GM21619 (cell line): ENCODE results near the gene IPO9.
"Not testable (repeated sequence)": the region's sequence is repeated elsewhere in the genome, so short reads cannot be mapped to it uniquely, and the experiment has no call there.

ENCODE experiments used
- ATAC-seq: cut with Tn5 transposase; IDR thresholded peaks from one replicate; pipeline ENCODE4 v1.9.1; 2021; ENCODE audit not compliant: unreplicated experiment

Gene IPO9

DNA sequence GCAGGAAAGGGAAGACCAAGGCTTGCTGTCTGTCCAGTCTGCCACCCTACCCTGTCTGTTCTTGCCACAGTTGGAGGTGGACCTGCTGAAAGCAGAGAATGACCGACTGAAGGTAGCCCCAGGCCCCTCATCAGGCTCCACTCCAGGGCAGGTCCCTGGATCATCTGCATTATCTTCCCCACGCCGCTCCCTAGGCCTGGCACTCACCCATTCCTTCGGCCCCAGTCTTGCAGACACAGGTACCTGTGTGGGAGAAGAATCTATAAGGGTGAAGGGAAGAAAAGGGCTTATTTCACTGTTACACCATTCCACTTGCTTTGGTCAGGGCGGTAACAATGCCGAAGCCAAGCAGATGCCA lies 20.3 kb upstream of the IPO9 start:
- no peak for ATAC-seq

DNA sequence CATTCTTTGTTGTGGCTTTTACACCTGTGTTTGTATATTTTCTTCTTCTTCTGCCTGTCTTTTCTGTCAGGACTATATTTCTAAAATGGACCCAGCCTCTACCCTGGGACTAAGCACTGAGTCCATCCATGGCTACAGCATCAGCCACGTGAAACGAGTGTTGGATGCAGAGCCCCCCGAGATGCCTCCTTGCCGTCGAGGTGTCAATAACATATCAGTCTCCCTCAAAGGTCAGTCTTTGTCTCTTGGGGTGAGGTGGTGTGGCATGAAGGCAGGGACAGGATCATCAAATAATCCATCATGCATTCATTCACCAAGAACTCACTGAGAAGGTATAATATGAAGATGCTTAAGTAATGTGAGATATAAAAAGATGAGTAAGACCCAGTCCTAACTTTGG lies 19.1 kb upstream of the IPO9 start:
- ATAC-seq, result no peak

GRCh38 chr1:201810466-201811216 lies 18.3 kb upstream of the IPO9 start:
- no peak for ATAC-seq

GRCh38 chr1:201813226-201813625 lies 15.7 kb upstream of the IPO9 start:
- ATAC-seq, result no peak

- no peak for ATAC-seq
These were observed 12.6 kb upstream of the IPO9 start for GRCh38 chr1:201816309-201816854.

DNA sequence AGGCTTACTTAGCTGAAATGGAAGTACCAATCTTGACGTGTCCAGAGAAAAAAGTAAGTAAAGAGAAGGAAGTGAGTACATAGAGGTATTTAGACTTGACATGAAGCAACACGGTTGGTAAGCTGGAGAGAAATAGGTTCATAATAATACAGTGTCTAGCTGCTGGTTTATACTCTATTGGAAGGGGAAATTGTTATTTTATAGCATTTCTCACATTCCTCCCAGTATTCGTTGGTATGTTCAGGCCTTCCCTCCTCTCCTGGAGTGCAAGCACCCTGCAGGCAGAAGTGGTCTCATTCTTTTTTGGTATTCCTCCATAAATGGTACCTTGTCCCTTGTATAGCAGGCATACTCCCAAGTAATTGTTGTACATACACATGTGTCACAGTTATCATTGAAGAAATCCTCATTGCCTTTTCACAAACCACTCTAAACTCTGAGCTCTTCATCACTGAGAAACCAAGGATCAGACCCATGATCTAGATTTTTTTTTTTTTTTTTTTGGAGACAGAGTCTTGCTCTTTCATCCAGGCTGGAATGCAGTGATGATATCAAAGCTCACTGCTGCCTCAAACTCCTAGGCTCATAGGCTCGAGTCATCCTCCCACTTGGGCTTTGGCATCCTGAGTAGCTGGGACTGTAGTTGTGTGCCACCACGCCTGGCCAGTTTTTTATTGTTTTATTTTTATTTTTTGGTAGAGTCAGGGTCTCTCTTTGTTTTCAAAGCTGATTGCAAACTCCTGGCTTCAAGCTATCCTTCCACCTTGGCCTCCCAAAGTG lies 9.8 kb upstream of the IPO9 start:
- ATAC-seq, result no peak

DNA sequence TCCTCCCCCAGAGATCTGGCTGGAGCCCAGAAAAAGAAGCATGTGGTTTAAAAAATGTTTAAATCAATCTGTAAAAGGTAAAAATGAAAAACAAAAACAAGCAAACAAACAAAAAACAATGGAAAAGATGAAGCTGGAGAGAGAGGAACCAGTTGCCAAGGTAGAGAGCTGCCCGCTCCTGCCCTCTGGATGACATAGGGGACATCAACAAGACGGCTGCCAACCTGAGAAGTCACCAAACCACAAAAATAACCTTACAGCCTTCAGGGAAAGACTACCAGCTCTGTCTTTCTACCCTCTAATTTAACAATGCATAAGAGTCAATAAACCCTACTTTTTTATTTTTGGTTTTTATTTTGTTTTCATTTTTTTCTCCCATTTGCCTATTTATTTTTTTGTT lies 8.5 kb upstream of the IPO9 start:
- no peak for ATAC-seq

DNA sequence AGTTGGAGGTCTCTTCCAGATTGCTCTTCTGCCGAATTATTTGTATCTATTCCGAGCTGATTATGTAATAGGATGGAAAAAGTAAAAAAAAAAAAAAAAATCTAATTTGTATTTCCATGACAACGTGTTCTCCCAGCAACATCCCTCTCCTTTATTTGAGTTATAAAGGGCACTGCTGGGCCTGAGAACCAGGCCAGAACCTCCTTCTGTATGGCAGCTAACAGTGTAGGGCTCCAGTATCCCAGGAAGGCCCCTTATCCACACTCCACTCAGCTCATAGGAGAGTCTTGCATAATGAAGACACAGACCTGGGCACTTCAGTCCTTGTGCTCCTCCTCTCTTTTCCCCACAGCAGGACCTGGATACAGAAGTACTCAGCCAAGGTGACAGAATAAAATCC lies 3.7 kb upstream of the IPO9 start:
- no peak for ATAC-seq

DNA sequence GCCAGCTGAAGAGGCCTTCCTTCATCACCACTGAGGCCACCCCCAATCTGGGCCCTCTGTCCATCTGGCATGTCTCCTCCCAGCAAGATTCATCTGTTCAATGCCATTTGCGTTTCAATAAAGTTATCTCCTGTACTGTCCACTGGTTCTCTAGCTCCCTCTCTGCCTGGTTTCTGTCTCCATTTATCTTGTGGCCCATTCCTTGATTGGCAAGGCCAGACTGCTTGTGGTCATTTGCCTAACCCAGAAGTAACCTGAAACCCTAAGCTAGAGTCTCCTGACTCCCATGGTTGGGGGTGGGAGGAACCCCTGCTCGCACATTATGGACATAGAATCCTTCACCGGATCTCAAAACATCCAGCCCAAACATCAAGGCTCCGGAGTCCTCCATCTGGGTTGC lies 2.1 kb upstream of the IPO9 start:
- ATAC-seq, result no peak

- ATAC-seq, result no peak
These were observed 1.4 kb upstream of the IPO9 start for GRCh38 chr1:201827321-201828216.

DNA sequence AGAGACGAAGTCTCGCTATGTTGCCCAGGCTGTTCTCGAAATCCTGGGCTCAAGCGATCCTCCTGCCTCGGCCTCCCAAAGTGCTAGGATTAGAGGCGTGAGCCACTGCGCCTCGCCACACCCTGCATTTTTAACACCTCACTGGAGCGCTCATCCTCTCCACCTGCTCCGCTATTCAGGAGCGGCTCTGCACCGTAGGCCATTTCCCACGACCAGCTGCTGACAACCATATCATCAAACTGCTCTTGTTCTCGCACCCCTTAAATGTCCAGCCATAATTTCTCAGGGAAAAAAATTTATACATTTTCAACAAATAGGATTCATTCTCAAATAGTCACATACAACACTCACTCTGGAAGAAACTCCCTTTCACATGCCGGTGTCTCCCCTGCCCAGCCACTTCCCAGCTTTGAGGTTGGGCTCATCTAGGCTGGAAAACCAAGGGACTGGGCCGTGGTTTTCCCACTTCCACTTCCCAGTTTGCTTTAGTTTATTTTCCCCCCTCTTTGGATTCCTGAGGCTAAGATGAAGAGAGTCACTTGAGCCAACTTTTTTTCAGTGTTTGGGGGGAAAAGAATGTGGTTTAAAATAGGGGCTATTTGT lies 639 bp upstream of the IPO9 start:
- ATAC-seq, result no peak

GRCh38 chr1:201831371-201831770 lies 2.4 kb downstream of the IPO9 start:
- no peak for ATAC-seq

GRCh38 chr1:201834621-201835020 lies 5.7 kb downstream of the IPO9 start:
- no peak for ATAC-seq

DNA sequence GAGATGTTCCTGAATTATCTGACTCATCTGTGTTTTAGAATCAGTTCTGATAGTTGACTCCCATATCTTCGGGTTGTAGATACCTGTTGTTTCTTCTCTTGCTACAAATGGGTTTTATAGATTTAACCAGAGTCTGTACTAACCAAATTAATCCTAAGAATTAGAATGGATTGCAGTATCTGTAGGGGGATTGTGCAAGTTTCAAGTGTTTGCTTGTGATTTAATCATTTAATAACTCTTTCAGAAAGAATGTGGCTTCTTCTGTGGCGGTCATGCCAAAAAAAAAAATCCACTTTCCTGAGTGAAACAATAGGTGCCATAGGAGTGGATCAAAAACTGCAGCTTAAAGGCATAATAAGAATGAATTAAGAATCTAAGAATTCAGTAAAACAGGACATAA lies 9.4 kb downstream of the IPO9 start:
- ATAC-seq, result no peak

DNA sequence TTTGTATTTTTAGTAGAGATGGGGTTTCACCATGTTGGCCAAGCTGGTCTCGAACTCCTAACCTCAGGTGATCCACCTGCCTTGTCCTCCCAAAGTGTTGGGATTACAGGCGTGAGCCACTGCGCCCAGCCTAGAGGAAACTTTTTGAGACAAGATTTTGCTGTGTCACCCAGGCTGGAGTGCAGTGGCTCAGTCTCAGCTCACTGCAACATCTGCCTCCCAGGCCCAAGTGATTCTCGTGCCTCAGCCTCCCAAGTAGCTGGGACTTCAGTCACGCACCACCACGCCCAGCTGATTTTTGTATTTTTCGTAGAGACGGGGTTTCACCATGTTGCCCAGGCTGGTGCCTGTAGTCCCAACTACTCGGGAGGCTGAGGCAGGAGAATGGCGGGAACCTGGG lies 10.1 kb downstream of the IPO9 start:
- not testable (repeated sequence) for ATAC-seq

GRCh38 chr1:201840055-201840454 lies 11.1 kb downstream of the IPO9 start:
- ATAC-seq, result no peak

DNA sequence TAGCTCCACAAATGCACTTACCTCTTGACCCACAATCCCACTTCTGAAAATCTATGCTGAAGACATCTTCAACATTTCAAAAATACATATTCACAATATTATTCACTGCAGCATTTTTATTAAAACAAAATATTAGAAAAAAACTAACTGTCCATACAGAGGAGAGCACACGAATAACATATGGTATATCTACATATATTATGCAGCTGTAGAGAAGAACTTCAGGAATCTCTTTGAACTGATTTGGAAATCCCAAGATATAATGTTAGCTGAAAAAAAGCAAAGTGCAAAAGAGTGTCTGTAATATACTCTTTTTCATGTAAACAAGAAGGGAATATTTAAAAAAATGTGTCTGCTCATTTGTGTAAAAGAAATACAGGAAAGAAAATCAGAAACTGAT lies 11.5 kb downstream of the IPO9 start:
- ATAC-seq, result no peak

GRCh38 chr1:201841265-201841912 lies 12.4 kb downstream of the IPO9 start:
- ATAC-seq, result no peak

DNA sequence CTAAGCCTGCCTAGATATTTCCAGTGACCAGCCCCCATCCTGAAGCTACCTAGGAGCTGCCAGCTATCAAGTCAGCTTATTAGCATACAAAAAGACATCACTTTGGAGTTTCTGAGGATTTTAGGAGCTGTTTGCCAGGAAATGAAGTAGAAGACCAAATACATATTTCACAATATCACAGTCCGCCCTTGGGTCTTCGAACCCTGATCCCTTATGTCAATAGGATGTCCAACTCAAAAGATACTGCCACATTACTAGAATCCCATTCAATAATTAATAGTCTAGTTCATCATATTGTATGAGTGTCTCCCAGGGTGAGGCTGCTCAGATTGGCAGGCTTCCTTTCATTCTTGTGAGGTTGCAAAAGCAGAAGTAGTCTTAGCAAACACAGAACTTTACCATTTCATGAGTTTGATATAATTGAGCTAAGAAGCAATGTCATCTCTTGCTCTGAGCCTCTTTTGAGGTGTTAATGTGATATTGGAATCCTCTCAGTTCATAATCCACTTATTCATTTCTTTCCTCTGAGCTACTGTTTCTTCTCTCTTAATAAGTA lies 13.6 kb downstream of the IPO9 start:
- ATAC-seq, result no peak
